ENCODE data around the gene NCAN. TPM values are rescaled to one million over a fixed set of nuclear protein-coding genes. Genes with fewer than 3 reads are reported as not detected.
A peak's percentile ranks its signal among the peaks of the same experiment; 100 is the strongest.

Gene NCAN
- total and polyA plus RNA-seq, 2 of the 13 experiments (the other 11 are each of a cell fraction or from before 2014, with no cell fraction given): not detected

DNA sequence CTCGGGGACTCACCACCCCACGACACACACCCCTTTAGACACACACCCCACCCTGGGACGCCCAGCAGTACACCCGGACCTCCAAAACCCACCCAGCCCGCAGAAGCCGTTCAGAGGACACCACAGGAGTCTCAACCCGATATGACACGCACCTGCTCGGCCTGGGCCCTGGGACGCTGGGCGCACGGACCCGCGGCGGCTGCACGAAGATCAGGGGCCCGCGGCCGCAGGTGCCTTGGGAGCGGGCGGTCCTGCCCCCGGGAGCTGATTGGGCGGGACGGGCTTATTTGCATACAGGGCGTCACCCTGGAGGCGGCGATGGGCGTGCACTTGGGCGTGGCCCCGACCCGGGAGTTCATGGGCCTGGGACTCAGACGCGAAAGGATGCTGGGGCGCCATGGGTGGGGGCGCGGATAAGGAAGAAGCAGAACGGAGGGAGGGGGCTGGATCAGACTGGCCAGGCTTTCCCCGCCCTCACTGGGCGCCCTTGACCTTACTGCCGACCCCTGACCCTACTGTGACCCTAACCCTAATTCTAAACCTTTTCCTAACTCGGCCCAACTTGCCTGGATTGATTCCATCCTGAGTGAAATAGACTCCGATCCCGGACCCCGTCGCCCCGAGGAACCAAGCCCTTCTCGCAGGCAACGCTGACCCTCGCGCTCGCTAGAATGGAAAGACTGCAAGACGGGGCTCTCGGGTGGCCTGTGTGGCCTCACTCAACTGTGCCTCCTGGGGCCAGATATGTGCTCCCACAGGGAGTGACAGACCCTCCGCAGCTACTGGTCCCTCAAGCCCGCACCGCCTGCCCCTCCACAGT is 41.5 kb upstream of the NCAN start, which contains the start of gene MEF2B (continued):
- TF ChIP-seq ZNF142 (CRISPR knock-in tag; IDR thresholded peaks at IDR 0.05) (no peak), ZNF136 (CRISPR knock-in tag; IDR thresholded peaks at IDR 0.05; ENCODE audit: low read depth) (no peak), ISX (CRISPR knock-in tag; conservative IDR thresholded peaks at IDR 0.05) (no peak), EEA1 (CRISPR knock-in tag; IDR thresholded peaks at IDR 0.05; ENCODE audit: borderline replicate concordance) (no peak), KAT7 (CRISPR knock-in tag; IDR thresholded peaks at IDR 0.05; ENCODE audit: borderline replicate concordance) (no peak; the same call in 1 of the 2 replicates), ATF2 (CRISPR knock-in tag; IDR thresholded peaks at IDR 0.05) (no peak), RORA (CRISPR knock-in tag; IDR thresholded peaks at IDR 0.05) (no peak), ETV5 (CRISPR knock-in tag; IDR thresholded peaks at IDR 0.05; ENCODE audit: borderline replicate concordance) (no peak), FOXA1 (IDR thresholded peaks at IDR 0.05) (no peak), FOXA1 (CRISPR knock-in tag; IDR thresholded peaks at IDR 0.05) (0 out of 2 replicates have a peak, but pooled peaks have one; percentile 3), ZSCAN25 (CRISPR knock-in tag; IDR thresholded peaks at IDR 0.05) (no peak)
- TF ChIP-seq, protein P1, sequence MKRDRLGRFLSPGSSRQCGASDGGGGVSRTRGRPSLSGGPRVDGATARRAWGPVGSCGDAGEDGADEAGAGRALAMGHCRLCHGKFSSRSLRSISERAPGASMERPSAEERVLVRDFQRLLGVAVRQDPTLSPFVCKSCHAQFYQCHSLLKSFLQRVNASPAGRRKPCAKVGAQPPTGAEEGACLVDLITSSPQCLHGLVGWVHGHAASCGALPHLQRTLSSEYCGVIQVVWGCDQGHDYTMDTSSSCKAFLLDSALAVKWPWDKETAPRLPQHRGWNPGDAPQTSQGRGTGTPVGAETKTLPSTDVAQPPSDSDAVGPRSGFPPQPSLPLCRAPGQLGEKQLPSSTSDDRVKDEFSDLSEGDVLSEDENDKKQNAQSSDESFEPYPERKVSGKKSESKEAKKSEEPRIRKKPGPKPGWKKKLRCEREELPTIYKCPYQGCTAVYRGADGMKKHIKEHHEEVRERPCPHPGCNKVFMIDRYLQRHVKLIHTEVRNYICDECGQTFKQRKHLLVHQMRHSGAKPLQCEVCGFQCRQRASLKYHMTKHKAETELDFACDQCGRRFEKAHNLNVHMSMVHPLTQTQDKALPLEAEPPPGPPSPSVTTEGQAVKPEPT (CRISPR knock-in tag; IDR thresholded peaks at IDR 0.05; ENCODE audit: low read depth): no peak
- TF ChIP-seq, protein P2, sequence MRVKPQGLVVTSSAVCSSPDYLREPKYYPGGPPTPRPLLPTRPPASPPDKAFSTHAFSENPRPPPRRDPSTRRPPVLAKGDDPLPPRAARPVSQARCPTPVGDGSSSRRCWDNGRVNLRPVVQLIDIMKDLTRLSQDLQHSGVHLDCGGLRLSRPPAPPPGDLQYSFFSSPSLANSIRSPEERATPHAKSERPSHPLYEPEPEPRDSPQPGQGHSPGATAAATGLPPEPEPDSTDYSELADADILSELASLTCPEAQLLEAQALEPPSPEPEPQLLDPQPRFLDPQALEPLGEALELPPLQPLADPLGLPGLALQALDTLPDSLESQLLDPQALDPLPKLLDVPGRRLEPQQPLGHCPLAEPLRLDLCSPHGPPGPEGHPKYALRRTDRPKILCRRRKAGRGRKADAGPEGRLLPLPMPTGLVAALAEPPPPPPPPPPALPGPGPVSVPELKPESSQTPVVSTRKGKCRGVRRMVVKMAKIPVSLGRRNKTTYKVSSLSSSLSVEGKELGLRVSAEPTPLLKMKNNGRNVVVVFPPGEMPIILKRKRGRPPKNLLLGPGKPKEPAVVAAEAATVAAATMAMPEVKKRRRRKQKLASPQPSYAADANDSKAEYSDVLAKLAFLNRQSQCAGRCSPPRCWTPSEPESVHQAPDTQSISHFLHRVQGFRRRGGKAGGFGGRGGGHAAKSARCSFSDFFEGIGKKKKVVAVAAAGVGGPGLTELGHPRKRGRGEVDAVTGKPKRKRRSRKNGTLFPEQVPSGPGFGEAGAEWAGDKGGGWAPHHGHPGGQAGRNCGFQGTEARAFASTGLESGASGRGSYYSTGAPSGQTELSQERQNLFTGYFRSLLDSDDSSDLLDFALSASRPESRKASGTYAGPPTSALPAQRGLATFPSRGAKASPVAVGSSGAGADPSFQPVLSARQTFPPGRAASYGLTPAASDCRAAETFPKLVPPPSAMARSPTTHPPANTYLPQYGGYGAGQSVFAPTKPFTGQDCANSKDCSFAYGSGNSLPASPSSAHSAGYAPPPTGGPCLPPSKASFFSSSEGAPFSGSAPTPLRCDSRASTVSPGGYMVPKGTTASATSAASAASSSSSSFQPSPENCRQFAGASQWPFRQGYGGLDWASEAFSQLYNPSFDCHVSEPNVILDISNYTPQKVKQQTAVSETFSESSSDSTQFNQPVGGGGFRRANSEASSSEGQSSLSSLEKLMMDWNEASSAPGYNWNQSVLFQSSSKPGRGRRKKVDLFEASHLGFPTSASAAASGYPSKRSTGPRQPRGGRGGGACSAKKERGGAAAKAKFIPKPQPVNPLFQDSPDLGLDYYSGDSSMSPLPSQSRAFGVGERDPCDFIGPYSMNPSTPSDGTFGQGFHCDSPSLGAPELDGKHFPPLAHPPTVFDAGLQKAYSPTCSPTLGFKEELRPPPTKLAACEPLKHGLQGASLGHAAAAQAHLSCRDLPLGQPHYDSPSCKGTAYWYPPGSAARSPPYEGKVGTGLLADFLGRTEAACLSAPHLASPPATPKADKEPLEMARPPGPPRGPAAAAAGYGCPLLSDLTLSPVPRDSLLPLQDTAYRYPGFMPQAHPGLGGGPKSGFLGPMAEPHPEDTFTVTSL (CRISPR knock-in tag; IDR thresholded peaks at IDR 0.05; ENCODE audit: borderline replicate concordance): no peak

All from HepG2 (cell line).